GM19438 (cell line): Measurements from ENCODE around the gene EML5.
A peak's percentile ranks its signal among the peaks of the same experiment; 100 is the strongest.

ENCODE experiments used
- ATAC-seq: cut with Tn5 transposase; IDR thresholded peaks from one replicate; pipeline ENCODE4 v1.9.1; 2021; ENCODE audit warnings: low read depth; ENCODE audit not compliant: unreplicated experiment

The EML5 gene

DNA sequence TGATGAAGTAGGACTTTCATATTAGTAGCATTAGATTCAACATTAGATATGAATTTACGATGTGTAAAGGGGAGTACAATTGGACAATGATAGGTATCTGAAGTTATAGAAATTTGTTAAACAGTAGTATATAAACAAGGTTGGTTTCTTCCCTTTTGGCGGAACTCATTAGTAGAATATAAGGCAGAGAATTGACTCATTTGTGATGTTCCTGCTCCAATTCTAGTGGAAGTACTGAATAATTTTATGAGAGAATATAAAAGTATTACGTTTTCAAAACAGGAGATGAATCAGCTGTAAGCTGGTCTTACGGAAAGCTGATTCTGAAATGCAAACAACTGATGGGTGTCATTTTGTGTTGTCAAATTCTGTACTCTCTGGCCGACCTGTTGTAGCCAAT lies 216.5 kb downstream of the EML5 start:
- no peak for ATAC-seq

DNA sequence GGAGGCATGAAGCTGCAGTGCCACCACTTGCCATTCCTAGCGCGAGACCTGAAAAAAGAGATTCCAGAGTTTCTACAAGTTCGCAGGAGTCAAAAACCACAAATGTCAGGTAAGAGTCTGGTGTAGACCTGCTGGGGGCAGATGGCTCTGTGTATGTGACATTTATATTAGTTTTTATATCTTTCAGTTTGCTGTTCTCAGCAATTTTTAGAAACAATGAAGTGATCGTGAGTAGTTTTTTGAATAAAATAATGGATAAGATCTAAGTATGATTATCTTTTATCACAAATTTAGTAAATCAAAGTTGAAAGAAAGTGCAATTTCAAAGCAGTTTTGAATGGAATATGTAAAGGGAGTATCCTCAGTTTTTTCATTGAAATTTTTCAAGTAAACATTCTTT lies 220.6 kb downstream of the EML5 start:
- no peak for ATAC-seq

DNA sequence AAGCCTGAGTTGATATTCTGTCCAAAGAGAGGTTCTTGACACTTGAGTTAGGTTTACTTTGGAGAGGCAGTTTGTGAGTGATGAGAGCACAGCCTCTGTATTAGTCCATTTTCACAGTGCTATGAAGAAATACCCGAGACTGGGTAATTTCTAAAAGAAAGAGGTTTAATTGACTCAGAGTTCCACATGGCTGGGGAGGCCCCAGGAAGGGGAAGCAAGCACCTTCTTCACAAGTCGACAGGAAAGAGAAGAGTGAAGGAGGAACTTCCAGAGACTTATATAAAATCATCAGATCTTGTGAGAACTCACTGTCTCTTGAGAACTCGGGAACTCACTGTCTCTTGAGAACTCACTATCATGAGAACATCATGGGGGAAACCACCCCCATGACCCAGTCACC lies 224.6 kb downstream of the EML5 start:
- no peak for ATAC-seq

DNA sequence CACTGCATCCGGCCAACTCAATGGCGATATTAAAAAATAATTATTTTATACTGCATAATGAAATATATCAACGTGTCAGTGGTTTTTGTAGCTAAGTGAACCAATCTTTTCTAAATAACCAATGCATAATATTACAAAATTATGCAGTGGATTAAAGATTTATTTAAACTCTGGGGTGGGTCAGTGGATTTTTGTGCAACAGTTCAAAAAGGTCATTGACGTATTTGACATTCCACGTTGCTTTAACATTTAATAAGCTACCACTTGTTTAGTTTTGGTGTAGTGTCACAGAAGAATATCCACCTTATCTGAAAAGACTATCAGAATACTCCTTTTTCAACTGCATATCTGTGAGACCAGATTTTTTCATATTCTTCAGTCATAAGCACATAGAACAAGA lies 227.3 kb downstream of the EML5 start:
- ATAC-seq, result no peak

DNA sequence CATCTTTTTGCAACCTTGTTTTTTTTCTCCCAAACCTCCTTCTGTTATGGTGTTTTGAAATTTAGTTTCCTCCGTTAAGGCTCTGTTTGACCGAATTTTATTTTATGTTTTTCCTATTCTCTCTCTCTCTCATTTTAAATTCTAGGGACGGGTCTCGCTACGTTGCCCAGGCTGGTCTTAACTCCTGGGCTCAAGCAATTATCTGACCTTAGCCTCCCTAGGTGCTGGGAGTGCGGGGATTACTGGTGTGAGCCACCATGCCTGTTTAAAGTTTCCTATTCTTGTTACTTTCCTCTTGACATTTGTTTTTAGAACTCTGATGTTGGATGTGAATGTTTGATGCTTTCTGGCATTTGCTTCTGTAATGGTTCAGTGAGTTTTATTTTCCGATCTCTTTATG lies 228.9 kb downstream of the EML5 start:
- ATAC-seq, result no peak

DNA sequence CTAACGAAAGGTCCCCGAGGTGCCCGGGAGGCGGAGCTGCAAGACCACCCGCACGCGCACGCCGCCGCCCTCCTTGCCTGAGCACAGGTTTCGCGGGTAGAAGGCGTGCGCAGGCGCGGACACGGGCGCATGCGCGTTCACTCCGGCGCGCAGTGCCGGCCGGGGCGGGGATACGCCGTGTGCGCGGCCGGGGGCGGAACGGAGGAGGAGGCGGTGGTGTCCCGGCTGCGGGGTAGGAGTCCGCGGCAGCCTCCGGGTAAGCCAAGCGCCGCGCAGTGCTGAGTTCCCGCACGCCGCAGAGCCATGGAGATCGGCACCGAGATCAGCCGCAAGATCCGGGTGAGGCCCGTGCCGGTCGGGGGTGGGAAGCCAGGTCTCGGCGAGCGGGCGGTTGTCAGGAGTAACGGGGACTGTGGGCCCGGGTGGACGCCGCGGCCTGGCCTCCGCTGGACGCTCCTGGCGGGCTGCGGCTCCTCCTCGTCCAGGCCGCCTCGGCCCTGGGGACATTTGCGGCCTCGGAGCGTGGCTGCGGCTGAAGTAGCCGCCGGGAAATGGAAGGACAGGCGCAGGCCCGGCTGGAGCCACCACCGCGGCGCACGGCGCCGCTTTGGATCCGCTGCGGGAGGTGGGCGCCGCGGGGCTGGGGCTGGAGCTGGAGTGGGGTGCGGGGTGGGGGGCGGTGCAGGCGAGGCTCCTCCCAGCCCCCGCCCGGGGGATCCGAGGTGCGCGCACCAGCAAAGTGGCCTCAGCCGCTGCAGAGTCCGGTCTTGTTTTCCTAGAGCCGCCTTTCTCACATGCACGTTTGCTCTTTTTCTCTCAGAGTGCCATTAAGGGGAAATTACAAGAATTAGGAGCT lies 229.7 kb downstream of the EML5 start, which contains the start of gene ZC3H14:
TSS of gene ZC3H14 (plus strand) at position 207 of the 856 bp plus-strand sequence. CDS start at position 304, 97 bp downstream.
- peak; percentile 89 for ATAC-seq

DNA sequence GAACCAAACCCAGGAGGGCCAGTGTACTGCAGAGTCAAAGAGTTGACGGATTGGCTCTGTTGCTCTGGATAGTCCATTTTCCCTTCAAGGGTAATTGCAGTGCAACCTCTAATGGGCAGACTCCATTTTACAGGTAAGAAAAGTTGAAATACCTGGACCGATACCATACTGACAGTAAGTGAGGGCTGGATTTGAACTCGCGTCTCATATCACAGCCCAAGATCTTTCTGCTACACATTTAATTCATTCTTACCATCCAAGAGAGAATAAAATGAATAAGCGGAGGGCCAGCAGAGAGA lies 230.3 kb downstream of the EML5 start:
- ATAC-seq, result no peak
